HEK293 (cell line): ENCODE data around the gene R3HDM2.
A peak's percentile ranks its signal among the peaks of the same experiment; 100 is the strongest.

Experiments
- CTCF ChIA-PET: fragments of 350-600 bp; formaldehyde crosslinking; extraction: SDS; loops from one replicate; lab custom pipeline; 2021; ENCODE audit warnings: antibody characterized with exemption; lab: Yijun Ruan, JAX
- POLR2A ChIA-PET: fragments of 300-600 bp; formaldehyde crosslinking; extraction: SDS; loops from one replicate; lab custom pipeline; 2020; ENCODE audit warnings: antibody characterized with exemption, inconsistent platforms; lab: Yijun Ruan, JAX
- H3K27ac ChIP-seq: fragments of 200-500 bp; sonication (Bioruptor generic); 2 replicates; pipeline ENCODE4 v1.5.1; 2014; ENCODE audit warnings: low read depth, low read length, control low read depth, inconsistent platforms; ENCODE audit errors: extremely low read depth
- H3K36me3 ChIP-seq, 2 experiments: fragments of 200-500 bp in 1 of 2; sonication (Bioruptor generic) in 1 of 2; 1 replicate in 1 of 2; 2 replicates in 1 of 2; pipeline ENCODE4 v1.5.1; 2014 to 2017; ENCODE audit warnings: inconsistent platforms in 2 of 2, low read length in 2 of 2; ENCODE audit not compliant: control insufficient read depth in 2 of 2, insufficient read depth in 1 of 2
- H3K4me1 ChIP-seq: fragments of 200-500 bp; sonication (Bioruptor generic); 2 replicates; pipeline ENCODE4 v1.5.1; 2014; ENCODE audit warnings: mild to moderate bottlenecking, low read length, inconsistent platforms; ENCODE audit not compliant: control insufficient read depth, insufficient read depth
- H3K4me3 ChIP-seq: 2 replicates; pipeline ENCODE4 v1.5.1; 2011; ENCODE audit warnings: low read depth, mild to moderate bottlenecking, control low read depth, low read length, moderate library complexity
- H3K9me3 ChIP-seq: fragments of 200-500 bp; sonication (Bioruptor generic); 2 replicates; pipeline ENCODE4 v1.5.1; 2014; ENCODE audit warnings: low read depth, low read length, inconsistent platforms; ENCODE audit not compliant: control insufficient read depth, insufficient read depth
- GLIS2 ChIP-seq: fragments of 450-650 bp; formaldehyde crosslinking; IDR thresholded peaks from 2 replicates; pipeline ENCODE4 v1.5.1; 2016; ENCODE audit warnings: missing biosample characterization, missing genetic modification characterization
- IKZF3 ChIP-seq: fragments of 450-650 bp; IDR thresholded peaks from 2 replicates; pipeline ENCODE4 v1.5.0; 2018; ENCODE audit warnings: missing biosample characterization, mild to moderate bottlenecking, missing genetic modification characterization, moderate library complexity
- ZBTB48 ChIP-seq: fragments of 450-650 bp; formaldehyde crosslinking; IDR thresholded peaks from 2 replicates; pipeline ENCODE4 v1.5.1; 2016; ENCODE audit warnings: missing biosample characterization, missing genetic modification characterization
- ZFHX2 ChIP-seq: fragments of 450-650 bp; formaldehyde crosslinking; conservative IDR thresholded peaks from 2 replicates; pipeline ENCODE4 v1.5.1; 2016; ENCODE audit warnings: missing biosample characterization, missing genetic modification characterization
- ZNF157 ChIP-seq: fragments of 450-650 bp; formaldehyde crosslinking; IDR thresholded peaks from 2 replicates; pipeline ENCODE4 v1.5.1; 2016; ENCODE audit warnings: missing biosample characterization, missing genetic modification characterization
- ZNF274 ChIP-seq, 2 experiments: fragments of 200-500 bp in 1 of 2; fragments of 450-650 bp in 1 of 2; sonication (Bioruptor generic) in 1 of 2; formaldehyde crosslinking in 1 of 2; IDR thresholded peaks; 2 replicates each; pipeline versions ENCODE4 v1.5.1 to v1.6.1; 2014 to 2016; ENCODE audit warnings: borderline replicate concordance in 1 of 2, inconsistent platforms in 1 of 2, low read length in 1 of 2, missing biosample characterization in 1 of 2, missing genetic modification characterization in 1 of 2
- ZNF366 ChIP-seq: fragments of 450-650 bp; formaldehyde crosslinking; conservative IDR thresholded peaks from 2 replicates; pipeline ENCODE4 v1.5.1; 2016; ENCODE audit warnings: missing biosample characterization, missing genetic modification characterization
- ZNF660 ChIP-seq: fragments of 450-650 bp; IDR thresholded peaks from 2 replicates; pipeline ENCODE4 v1.5.1; 2018; ENCODE audit warnings: missing biosample characterization, mild to moderate bottlenecking, missing genetic modification characterization
- ZNF785 ChIP-seq: fragments of 450-650 bp; formaldehyde crosslinking; IDR thresholded peaks from 2 replicates; pipeline ENCODE4 v1.5.1; 2016; ENCODE audit warnings: missing biosample characterization, missing genetic modification characterization
- TF ChIP-seq, protein P1 (sequence below): fragments of 450-650 bp; formaldehyde crosslinking; IDR thresholded peaks from 2 replicates; pipeline ENCODE4 v1.5.1; 2016; ENCODE audit warnings: missing biosample characterization, missing genetic modification characterization
- TF ChIP-seq, protein P2 (sequence below): fragments of 450-650 bp; formaldehyde crosslinking; IDR thresholded peaks from 2 replicates; pipeline ENCODE4 v1.5.1; 2016; ENCODE audit warnings: missing biosample characterization, missing genetic modification characterization
- TF ChIP-seq, protein P3 (sequence below): fragments of 450-650 bp; formaldehyde crosslinking; IDR thresholded peaks from 2 replicates; pipeline ENCODE4 v1.5.1; 2016; ENCODE audit warnings: missing biosample characterization, missing genetic modification characterization
- TF ChIP-seq, protein P4 (sequence below): fragments of 450-650 bp; formaldehyde crosslinking; conservative IDR thresholded peaks from 2 replicates; pipeline ENCODE4 v1.5.1; 2016; ENCODE audit warnings: low read depth, missing biosample characterization, missing genetic modification characterization
- TF ChIP-seq, protein P5 (sequence below): fragments of 450-650 bp; formaldehyde crosslinking; IDR thresholded peaks from 2 replicates; pipeline ENCODE4 v1.5.1; 2016; ENCODE audit warnings: missing biosample characterization, missing genetic modification characterization

R3HDM2 gene

DNA sequence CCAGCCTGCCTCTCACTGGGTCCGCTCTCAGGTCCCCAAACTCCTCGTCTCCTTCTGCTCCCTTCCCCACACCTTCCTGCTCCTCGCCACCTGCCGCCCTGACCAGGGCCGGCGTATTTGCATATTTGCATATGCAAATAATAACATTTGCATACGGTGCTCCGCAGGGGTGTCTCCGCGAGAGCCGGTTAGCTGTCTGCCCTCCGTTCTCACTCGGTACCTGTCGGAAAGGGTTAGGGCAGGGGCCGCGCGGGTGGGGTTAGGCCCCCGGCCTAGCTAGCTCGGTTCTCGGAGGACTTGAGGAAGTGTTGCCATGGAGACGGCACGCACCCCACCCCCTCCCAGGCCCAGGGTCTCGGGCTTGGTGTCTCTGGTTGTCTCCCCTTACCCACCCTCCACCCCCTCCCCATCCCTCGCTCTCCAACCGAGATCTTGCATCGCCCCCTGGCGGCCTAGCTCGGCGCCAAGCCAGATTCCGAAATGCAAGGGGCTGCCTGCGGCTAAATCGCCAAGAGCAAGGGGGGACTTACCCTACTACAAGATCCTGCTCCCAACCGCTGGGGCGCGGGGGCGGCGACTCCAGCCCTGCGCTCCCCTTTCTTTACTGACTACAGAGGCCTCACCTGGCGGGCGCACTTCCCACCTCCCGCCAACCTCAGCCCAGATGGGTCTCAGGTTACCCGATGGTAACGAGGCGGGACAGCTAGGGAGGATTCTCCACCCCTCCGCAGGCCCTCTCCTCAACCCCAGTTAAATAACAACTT is 188.0 kb downstream of the R3HDM2 start (continued):
- TF ChIP-seq ZNF785 (no peak), ZBTB48 (tag by site-specific recombination) (peak; percentile 73), ZNF157 (tag by site-specific recombination) (no peak), ZNF660 (peak; percentile 24; the same call in 1 of the 2 replicates), IKZF3 (tag by site-specific recombination) (0 out of 2 replicates have a peak, but pooled peaks have one; percentile 56), ZFHX2 (tag by site-specific recombination) (peak; percentile 51), ZNF366 (tag by site-specific recombination) (peak; percentile 80), GLIS2 (tag by site-specific recombination) (peak; percentile 53)
- TF ChIP-seq, protein P1, sequence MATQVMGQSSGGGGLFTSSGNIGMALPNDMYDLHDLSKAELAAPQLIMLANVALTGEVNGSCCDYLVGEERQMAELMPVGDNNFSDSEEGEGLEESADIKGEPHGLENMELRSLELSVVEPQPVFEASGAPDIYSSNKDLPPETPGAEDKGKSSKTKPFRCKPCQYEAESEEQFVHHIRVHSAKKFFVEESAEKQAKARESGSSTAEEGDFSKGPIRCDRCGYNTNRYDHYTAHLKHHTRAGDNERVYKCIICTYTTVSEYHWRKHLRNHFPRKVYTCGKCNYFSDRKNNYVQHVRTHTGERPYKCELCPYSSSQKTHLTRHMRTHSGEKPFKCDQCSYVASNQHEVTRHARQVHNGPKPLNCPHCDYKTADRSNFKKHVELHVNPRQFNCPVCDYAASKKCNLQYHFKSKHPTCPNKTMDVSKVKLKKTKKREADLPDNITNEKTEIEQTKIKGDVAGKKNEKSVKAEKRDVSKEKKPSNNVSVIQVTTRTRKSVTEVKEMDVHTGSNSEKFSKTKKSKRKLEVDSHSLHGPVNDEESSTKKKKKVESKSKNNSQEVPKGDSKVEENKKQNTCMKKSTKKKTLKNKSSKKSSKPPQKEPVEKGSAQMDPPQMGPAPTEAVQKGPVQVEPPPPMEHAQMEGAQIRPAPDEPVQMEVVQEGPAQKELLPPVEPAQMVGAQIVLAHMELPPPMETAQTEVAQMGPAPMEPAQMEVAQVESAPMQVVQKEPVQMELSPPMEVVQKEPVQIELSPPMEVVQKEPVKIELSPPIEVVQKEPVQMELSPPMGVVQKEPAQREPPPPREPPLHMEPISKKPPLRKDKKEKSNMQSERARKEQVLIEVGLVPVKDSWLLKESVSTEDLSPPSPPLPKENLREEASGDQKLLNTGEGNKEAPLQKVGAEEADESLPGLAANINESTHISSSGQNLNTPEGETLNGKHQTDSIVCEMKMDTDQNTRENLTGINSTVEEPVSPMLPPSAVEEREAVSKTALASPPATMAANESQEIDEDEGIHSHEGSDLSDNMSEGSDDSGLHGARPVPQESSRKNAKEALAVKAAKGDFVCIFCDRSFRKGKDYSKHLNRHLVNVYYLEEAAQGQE (tag by site-specific recombination) = no peak
- TF ChIP-seq, protein P2, sequence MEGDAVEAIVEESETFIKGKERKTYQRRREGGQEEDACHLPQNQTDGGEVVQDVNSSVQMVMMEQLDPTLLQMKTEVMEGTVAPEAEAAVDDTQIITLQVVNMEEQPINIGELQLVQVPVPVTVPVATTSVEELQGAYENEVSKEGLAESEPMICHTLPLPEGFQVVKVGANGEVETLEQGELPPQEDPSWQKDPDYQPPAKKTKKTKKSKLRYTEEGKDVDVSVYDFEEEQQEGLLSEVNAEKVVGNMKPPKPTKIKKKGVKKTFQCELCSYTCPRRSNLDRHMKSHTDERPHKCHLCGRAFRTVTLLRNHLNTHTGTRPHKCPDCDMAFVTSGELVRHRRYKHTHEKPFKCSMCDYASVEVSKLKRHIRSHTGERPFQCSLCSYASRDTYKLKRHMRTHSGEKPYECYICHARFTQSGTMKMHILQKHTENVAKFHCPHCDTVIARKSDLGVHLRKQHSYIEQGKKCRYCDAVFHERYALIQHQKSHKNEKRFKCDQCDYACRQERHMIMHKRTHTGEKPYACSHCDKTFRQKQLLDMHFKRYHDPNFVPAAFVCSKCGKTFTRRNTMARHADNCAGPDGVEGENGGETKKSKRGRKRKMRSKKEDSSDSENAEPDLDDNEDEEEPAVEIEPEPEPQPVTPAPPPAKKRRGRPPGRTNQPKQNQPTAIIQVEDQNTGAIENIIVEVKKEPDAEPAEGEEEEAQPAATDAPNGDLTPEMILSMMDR = peak; percentile 87
- TF ChIP-seq, protein P3, sequence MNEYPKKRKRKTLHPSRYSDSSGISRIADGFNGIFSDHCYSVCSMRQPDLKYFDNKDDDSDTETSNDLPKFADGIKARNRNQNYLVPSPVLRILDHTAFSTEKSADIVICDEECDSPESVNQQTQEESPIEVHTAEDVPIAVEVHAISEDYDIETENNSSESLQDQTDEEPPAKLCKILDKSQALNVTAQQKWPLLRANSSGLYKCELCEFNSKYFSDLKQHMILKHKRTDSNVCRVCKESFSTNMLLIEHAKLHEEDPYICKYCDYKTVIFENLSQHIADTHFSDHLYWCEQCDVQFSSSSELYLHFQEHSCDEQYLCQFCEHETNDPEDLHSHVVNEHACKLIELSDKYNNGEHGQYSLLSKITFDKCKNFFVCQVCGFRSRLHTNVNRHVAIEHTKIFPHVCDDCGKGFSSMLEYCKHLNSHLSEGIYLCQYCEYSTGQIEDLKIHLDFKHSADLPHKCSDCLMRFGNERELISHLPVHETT (tag by site-specific recombination) = peak; percentile 21; the same call in 1 of the 2 replicates

DNA sequence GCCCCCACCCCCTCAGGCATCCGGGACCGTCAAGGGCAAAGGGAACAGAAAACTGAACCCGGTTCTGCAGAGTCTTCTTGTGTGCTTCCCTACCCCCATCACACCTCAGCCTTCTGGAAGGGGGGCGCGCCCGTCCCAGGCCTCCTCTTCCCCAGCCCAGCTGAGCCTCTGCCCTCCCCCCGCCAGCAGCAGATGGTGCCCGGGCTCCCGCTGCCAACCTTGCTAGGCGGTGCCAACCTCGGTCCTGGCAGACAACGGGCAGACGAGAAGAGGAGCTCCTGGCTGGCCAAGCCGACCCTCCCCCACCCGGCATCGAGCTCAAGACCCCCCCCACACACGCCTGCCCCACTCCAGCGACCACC is 188.5 kb downstream of the R3HDM2 start:
- Histone ChIP-seq H3K27ac (no peak overlapping the region), H3K4me3 (no peak overlapping the region), H3K4me1 (peaks cover 5% of the 10 kb centered on the region)
- POLR2A ChIA-PET = interaction anchor here (0.6 to 6.4 kb wide), 8 partner anchors 9 to 238 kb away, joined by 3 to 72 read pairs (median 5); partner anchors contain the start of genes INHBE, LRP1, NXPH4 and SHMT2
- CTCF ChIA-PET = interaction anchor here (0.5 to 23.3 kb wide), 23 partner anchors 10 to 484 kb away, joined by 3 to 628 read pairs (median 5); partner anchors contain the start of genes GLI1, INHBE, NEMP1 and NXPH4
- TF ChIP-seq, protein P4, sequence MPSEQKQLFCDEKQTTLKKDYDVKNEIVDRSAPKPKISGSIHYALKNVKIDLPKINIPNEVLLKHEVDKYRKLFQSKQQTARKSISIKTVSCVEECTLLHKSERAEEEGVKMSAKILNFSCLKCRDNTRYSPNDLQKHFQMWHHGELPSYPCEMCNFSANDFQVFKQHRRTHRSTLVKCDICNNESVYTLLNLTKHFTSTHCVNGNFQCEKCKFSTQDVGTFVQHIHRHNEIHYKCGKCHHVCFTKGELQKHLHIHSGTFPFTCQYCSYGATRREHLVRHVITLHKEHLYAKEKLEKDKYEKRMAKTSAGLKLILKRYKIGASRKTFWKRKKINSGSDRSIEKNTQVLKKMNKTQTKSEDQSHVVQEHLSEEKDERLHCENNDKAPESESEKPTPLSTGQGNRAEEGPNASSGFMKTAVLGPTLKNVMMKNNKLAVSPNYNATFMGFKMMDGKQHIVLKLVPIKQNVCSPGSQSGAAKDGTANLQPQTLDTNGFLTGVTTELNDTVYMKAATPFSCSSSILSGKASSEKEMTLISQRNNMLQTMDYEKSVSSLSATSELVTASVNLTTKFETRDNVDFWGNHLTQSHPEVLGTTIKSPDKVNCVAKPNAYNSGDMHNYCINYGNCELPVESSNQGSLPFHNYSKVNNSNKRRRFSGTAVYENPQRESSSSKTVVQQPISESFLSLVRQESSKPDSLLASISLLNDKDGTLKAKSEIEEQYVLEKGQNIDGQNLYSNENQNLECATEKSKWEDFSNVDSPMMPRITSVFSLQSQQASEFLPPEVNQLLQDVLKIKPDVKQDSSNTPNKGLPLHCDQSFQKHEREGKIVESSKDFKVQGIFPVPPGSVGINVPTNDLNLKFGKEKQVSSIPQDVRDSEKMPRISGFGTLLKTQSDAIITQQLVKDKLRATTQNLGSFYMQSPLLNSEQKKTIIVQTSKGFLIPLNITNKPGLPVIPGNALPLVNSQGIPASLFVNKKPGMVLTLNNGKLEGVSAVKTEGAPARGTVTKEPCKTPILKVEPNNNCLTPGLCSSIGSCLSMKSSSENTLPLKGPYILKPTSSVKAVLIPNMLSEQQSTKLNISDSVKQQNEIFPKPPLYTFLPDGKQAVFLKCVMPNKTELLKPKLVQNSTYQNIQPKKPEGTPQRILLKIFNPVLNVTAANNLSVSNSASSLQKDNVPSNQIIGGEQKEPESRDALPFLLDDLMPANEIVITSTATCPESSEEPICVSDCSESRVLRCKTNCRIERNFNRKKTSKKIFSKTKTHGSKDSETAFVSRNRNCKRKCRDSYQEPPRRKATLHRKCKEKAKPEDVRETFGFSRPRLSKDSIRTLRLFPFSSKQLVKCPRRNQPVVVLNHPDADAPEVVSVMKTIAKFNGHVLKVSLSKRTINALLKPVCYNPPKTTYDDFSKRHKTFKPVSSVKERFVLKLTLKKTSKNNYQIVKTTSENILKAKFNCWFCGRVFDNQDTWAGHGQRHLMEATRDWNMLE (tag by site-specific recombination) = no peak
- TF ChIP-seq, protein P5, sequence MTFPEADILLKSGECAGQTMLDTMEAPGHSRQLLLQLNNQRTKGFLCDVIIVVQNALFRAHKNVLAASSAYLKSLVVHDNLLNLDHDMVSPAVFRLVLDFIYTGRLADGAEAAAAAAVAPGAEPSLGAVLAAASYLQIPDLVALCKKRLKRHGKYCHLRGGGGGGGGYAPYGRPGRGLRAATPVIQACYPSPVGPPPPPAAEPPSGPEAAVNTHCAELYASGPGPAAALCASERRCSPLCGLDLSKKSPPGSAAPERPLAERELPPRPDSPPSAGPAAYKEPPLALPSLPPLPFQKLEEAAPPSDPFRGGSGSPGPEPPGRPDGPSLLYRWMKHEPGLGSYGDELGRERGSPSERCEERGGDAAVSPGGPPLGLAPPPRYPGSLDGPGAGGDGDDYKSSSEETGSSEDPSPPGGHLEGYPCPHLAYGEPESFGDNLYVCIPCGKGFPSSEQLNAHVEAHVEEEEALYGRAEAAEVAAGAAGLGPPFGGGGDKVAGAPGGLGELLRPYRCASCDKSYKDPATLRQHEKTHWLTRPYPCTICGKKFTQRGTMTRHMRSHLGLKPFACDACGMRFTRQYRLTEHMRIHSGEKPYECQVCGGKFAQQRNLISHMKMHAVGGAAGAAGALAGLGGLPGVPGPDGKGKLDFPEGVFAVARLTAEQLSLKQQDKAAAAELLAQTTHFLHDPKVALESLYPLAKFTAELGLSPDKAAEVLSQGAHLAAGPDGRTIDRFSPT (tag by site-specific recombination) = peak; percentile 96
- no peak for TF ChIP-seq ZNF274 (IDR thresholded peaks at IDR 0.05; ENCODE audit: low read length)
- TF ChIP-seq ZNF274 (tag by site-specific recombination; IDR thresholded peaks at IDR 0.05; ENCODE audit: borderline replicate concordance) = no peak
- TF ChIP-seq, all 188 proteins: peak for 1
- H3K36me3 ChIP-seq = no peaks in the 10 kb centered on the region; a peak in 1 of 3 replicates
- no peaks in the 10 kb centered on the region for H3K9me3 ChIP-seq
